HG02981 (cell line): ENCODE measurements around the gene ZNF385B.

Experiments used
- ATAC-seq: cut with Tn5 transposase; IDR thresholded peaks from one replicate; pipeline ENCODE4 v1.9.1; 2021; ENCODE audit warnings: mild to moderate bottlenecking, moderate library complexity; ENCODE audit not compliant: unreplicated experiment

ZNF385B gene

GRCh38 chr2:179422037-179422643 lies 439.3 kb downstream of the ZNF385B start:
- peak; percentile 76 for ATAC-seq

GRCh38 chr2:179417436-179417949 lies 443.9 kb downstream of the ZNF385B start:
- ATAC-seq, result no peak

DNA sequence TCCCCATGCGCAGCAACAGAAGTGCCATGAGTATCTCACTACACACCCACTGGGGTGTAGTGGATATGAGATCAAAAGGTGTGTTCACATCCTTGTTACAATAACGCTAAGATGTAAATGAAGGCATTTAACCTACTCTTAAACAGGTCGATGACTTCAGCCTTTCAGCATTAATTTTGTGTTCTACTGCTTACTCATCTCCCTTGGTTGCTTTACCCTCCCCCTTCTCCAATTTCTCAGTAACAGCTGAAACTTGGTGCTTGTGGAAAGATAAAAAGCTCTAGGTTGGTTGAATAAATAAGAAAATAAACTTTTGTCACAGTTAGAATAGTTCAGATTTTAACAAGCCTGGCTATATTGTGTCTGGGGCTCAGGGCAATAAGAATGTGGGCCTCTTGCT lies 449.3 kb downstream of the ZNF385B start:
- no peak for ATAC-seq

DNA sequence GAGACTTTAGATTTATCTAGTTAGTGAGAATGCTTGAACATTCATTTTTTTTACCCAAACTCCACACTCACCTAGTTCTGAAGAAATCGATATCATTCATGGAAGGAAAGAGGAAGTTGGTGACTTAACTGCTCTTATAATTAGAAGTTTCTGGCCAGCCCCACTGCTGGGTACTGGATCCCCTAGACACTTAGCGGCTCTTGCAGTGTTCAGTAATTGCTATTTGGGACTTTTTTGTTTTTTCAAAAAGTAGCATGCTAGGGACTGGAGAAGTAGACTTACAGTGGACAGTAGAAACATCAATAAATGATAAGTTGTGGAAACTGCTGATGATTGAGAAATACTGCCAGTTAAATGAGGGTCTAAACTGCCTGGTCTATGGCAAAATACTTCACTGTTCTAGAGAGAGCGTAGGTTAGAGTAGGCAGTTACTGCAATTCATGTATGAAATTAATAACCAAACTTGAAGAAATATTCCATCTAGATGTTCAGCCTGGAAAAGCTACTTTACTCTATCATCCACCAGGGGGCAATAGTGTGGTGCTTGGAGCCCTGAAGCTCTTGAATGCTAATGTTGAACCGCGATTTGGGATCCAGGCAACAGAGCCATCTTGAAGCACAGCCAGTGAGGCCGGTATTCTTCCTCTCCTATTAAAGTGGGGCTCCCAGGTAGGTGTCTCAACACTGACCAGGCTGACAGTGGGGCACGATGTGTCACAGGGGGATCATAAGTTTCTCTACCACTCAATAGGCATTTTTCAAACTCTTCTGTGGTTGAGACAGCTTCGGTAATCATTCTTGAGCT lies 450.7 kb downstream of the ZNF385B start:
- ATAC-seq, result peak; percentile 85

DNA sequence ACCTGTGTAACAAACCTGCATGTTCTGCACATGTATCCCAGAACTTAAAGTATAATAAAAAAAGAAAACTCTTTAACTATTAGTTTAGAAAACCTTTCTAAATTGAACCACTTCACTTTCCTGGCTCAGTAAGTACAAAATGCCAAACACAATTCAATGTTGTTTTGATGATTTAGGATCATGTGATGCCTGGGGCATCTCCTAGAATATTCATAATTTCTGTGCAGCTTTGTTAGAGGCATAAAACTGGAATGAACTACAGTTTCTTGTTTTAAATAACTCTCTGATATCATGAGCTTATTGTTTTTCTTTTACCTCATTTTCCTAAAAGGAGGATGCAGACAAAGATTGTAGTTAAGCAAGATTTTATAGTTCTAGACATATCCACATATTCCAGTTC lies 457.8 kb downstream of the ZNF385B start:
- no peak for ATAC-seq

DNA sequence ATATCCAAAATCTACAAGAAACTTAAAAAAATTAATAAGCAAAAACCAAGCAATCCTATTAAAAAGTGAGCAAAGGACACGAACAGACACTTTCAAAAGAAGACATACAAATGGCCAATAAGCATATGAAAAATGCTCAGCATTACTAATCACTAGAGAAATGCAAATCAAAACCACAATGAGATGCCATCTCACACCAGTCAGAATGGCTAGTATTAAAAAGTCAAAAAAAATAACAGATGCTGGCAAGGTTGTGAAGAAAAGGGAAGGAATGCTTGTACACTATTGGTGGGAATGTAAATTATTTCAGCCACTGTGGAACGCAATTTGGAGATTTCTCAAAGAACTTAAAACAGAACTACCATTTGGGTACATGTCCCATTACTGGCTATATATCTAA lies 467.9 kb downstream of the ZNF385B start:
- ATAC-seq, result no peak
